Neural cell (in vitro differentiated cells): ENCODE results near the gene KATNBL1. TPM values are rescaled to one million over a fixed set of nuclear protein-coding genes. Genes with fewer than 3 reads are reported as not detected.

ENCODE experiments used
- H2AFZ ChIP-seq: fragments of 200-600, 300-800 bp; sonication (generic), shearing (Covaris generic); 2 replicates; pipeline ENCODE4 v1.6.0; 2014; ENCODE audit warnings: low read depth, mild to moderate bottlenecking, antibody characterized with exemption, low read length, moderate library complexity
- H3F3A ChIP-seq: fragments of 200-600 bp; shearing (Covaris generic); 2 replicates; pipeline ENCODE4 v1.6.1; 2016; ENCODE audit warnings: mild to moderate bottlenecking, moderate library complexity, mixed read lengths, antibody characterized with exemption, low read length; ENCODE audit not compliant: insufficient read depth, poor library complexity, severe bottlenecking
- H3K27ac ChIP-seq: fragments of 200-600, 300-800 bp; sonication (generic), shearing (Covaris generic); 2 replicates; pipeline ENCODE4 v1.5.1; 2014; ENCODE audit warnings: mild to moderate bottlenecking, low read length, moderate library complexity
- H3K27me3 ChIP-seq: fragments of 300-800, 200-600 bp; sonication (generic), shearing (Covaris generic); 2 replicates; pipeline ENCODE4 v1.6.0; 2014; ENCODE audit warnings: mild to moderate bottlenecking, low read depth, low read length, moderate library complexity; ENCODE audit not compliant: insufficient read depth
- H3K36me3 ChIP-seq: fragments of 300-800, 200-600 bp; sonication (generic), shearing (Covaris generic); 2 replicates; pipeline ENCODE4 v1.5.1; 2014; ENCODE audit warnings: mild to moderate bottlenecking, antibody characterized with exemption, low read length, moderate library complexity; ENCODE audit not compliant: insufficient read depth
- H3K4me2 ChIP-seq: fragments of 300-800, 200-600 bp; sonication (generic), shearing (Covaris generic); 2 replicates; pipeline ENCODE4 v1.6.0; 2014; ENCODE audit warnings: mild to moderate bottlenecking, low read length
- H3K4me3 ChIP-seq: fragments of 300-800, 200-600 bp; sonication (generic), shearing (Covaris generic); 2 replicates; pipeline ENCODE4 v1.5.1; 2014; ENCODE audit warnings: mild to moderate bottlenecking, low read length, moderate library complexity
- H3K79me2 ChIP-seq: fragments of 200-600 bp; shearing (Covaris generic); replicated peaks from 2 replicates; pipeline ENCODE4 v1.6.0; 2014; ENCODE audit warnings: mild to moderate bottlenecking, low read length, moderate library complexity; ENCODE audit not compliant: insufficient read depth
- H3K9ac ChIP-seq: fragments of 300-800, 200-600 bp; sonication (generic), shearing (Covaris generic); 2 replicates; pipeline ENCODE4 v1.6.1; 2016; ENCODE audit warnings: mild to moderate bottlenecking, low read length, mixed read lengths
- H3K9me2 ChIP-seq: fragments of 200-600 bp; shearing (Covaris generic); 2 replicates; pipeline ENCODE4 v1.6.1; 2016; ENCODE audit warnings: mild to moderate bottlenecking, low read length, mixed read lengths; ENCODE audit not compliant: insufficient read depth
- H3K9me3 ChIP-seq: fragments of 200-600, 300-800 bp; sonication (generic), shearing (Covaris generic); 2 replicates; pipeline ENCODE4 v1.6.1; 2016; ENCODE audit warnings: mild to moderate bottlenecking, mixed run types, low read length, moderate library complexity, mixed read lengths
- H4K20me1 ChIP-seq: fragments of 200-600 bp; shearing (Covaris generic); 2 replicates; pipeline ENCODE4 v1.6.1; 2016; ENCODE audit warnings: mild to moderate bottlenecking, mixed run types; ENCODE audit not compliant: insufficient read depth
- EP300 ChIP-seq: fragments of 450-650 bp; conservative IDR thresholded peaks from 2 replicates; pipeline ENCODE4 v1.6.1; 2014; ENCODE audit warnings: antibody characterized with exemption, mild to moderate bottlenecking, moderate library complexity; ENCODE audit not compliant: poor library complexity, severe bottlenecking
- EZH2 ChIP-seq: fragments of 200-600, 300-800 bp; shearing (Covaris generic), sonication (generic); IDR thresholded peaks from 2 replicates; pipeline ENCODE4 v1.6.1; 2014; ENCODE audit warnings: antibody characterized with exemption, low read length, borderline replicate concordance, mild to moderate bottlenecking; ENCODE audit not compliant: insufficient read depth, poor library complexity, severe bottlenecking
- MXI1 ChIP-seq: fragments of 450-650 bp; conservative IDR thresholded peaks from 2 replicates; pipeline ENCODE4 v1.6.1; 2014; ENCODE audit warnings: antibody characterized with exemption, mild to moderate bottlenecking; ENCODE audit not compliant: poor library complexity, severe bottlenecking
- POLR2AphosphoS5 ChIP-seq: IDR thresholded peaks from 2 replicates; pipeline ENCODE4 v1.6.1; 2012
- RAD21 ChIP-seq: fragments of 450-650 bp; conservative IDR thresholded peaks from 2 replicates; pipeline ENCODE4 v1.6.1; 2014; ENCODE audit warnings: antibody characterized with exemption, mild to moderate bottlenecking, moderate library complexity
- SMC3 ChIP-seq: fragments of 450-650 bp; conservative IDR thresholded peaks from 2 replicates; pipeline ENCODE4 v1.6.1; 2014; ENCODE audit warnings: antibody characterized with exemption, mild to moderate bottlenecking, moderate library complexity; ENCODE audit not compliant: poor library complexity
- TAF1 ChIP-seq: IDR thresholded peaks from 2 replicates; pipeline ENCODE4 v1.6.1; 2012; ENCODE audit warnings: low read depth
- polyA plus RNA-seq: library from polyadenylated mRNA; depleted of rRNA; stranded (reverse); fragments of >200 nt; gene quantifications from 2 replicates; pipeline ENCODE4 v1.2.3, GENCODE V29; 2014
- TF ChIP-seq, protein P1 (sequence below): fragments of 450-650 bp; IDR thresholded peaks from 2 replicates; pipeline ENCODE4 v1.5.1; 2014; ENCODE audit warnings: antibody characterized with exemption, mild to moderate bottlenecking, moderate library complexity; ENCODE audit not compliant: poor library complexity, severe bottlenecking
- TF ChIP-seq, protein P2 (sequence below): IDR thresholded peaks from 2 replicates; pipeline ENCODE4 v1.6.1; 2012; ENCODE audit warnings: borderline replicate concordance

The KATNBL1 gene
- polyA plus RNA-seq, 1 donor from 2014 or later, result 158 TPM

DNA sequence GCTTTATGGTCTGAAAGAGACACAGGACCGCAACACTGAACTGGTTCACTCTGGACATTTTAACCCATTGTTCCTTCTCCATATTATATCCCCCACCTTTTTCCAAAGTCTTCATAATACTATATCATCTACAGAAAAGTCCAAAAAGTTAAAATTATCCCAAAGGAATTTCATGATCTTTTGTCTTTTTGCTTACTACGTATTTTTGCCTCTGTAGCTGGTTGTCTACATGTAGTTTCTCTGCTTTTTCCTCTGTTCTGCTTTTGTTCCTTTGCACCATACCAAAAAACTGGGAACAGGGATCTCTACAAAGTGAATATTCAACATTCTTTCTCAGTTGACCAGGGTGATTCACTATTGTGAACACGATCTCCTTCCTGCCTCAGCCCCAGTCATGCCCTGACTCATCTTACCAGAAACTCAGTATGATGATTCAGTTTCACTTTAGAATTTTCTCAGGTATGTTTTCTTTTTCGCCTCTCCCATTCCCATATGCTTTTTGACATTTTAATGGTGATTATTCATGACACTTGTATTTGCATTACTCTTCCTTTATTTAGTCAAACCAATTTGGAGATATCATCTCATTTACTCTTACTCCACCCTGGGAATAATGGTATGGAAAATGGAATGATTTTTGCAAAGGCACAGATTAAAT, 29.4 kb upstream of the KATNBL1 start:
- H3F3A ChIP-seq, result no peaks in the 10 kb centered on the region
- no peak overlapping the region for H2AFZ ChIP-seq
- H3K4me2 ChIP-seq, result no peak overlapping the region
- TF ChIP-seq, protein P1, sequence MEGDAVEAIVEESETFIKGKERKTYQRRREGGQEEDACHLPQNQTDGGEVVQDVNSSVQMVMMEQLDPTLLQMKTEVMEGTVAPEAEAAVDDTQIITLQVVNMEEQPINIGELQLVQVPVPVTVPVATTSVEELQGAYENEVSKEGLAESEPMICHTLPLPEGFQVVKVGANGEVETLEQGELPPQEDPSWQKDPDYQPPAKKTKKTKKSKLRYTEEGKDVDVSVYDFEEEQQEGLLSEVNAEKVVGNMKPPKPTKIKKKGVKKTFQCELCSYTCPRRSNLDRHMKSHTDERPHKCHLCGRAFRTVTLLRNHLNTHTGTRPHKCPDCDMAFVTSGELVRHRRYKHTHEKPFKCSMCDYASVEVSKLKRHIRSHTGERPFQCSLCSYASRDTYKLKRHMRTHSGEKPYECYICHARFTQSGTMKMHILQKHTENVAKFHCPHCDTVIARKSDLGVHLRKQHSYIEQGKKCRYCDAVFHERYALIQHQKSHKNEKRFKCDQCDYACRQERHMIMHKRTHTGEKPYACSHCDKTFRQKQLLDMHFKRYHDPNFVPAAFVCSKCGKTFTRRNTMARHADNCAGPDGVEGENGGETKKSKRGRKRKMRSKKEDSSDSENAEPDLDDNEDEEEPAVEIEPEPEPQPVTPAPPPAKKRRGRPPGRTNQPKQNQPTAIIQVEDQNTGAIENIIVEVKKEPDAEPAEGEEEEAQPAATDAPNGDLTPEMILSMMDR, result no peak
- TF ChIP-seq RAD21 (no peak), POLR2AphosphoS5 (no peak), SMC3 (no peak), EP300 (no peak), EZH2 (no peak), MXI1 (no peak), TAF1 (no peak)
- TF ChIP-seq, protein P2, sequence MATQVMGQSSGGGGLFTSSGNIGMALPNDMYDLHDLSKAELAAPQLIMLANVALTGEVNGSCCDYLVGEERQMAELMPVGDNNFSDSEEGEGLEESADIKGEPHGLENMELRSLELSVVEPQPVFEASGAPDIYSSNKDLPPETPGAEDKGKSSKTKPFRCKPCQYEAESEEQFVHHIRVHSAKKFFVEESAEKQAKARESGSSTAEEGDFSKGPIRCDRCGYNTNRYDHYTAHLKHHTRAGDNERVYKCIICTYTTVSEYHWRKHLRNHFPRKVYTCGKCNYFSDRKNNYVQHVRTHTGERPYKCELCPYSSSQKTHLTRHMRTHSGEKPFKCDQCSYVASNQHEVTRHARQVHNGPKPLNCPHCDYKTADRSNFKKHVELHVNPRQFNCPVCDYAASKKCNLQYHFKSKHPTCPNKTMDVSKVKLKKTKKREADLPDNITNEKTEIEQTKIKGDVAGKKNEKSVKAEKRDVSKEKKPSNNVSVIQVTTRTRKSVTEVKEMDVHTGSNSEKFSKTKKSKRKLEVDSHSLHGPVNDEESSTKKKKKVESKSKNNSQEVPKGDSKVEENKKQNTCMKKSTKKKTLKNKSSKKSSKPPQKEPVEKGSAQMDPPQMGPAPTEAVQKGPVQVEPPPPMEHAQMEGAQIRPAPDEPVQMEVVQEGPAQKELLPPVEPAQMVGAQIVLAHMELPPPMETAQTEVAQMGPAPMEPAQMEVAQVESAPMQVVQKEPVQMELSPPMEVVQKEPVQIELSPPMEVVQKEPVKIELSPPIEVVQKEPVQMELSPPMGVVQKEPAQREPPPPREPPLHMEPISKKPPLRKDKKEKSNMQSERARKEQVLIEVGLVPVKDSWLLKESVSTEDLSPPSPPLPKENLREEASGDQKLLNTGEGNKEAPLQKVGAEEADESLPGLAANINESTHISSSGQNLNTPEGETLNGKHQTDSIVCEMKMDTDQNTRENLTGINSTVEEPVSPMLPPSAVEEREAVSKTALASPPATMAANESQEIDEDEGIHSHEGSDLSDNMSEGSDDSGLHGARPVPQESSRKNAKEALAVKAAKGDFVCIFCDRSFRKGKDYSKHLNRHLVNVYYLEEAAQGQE, result no peak
- H3K27me3 ChIP-seq, result no peaks in the 10 kb centered on the region
- no peaks in the 10 kb centered on the region for H3K9me3 ChIP-seq
- no peak overlapping the region for H3K4me3 ChIP-seq
- no peak overlapping the region for H3K9ac ChIP-seq
- H3K9me2 ChIP-seq, result no peaks in the 10 kb centered on the region
- no peak overlapping the region for H3K27ac ChIP-seq
- peaks cover 5% of the 10 kb centered on the region for H3K36me3 ChIP-seq
- no peaks in the 10 kb centered on the region for H3K79me2 ChIP-seq
- H4K20me1 ChIP-seq, result no peaks in the 10 kb centered on the region

- H3K79me2 ChIP-seq, result no peaks in the 10 kb centered on the region
- no peaks in the 10 kb centered on the region for H3K9me2 ChIP-seq
- H3K9me3 ChIP-seq, result no peaks in the 10 kb centered on the region
- H3K27me3 ChIP-seq, result no peaks in the 10 kb centered on the region
- TF ChIP-seq, protein P1, result no peak
- TF ChIP-seq, protein P2, result no peak
- no peak for TF ChIP-seq EP300
- no peak for TF ChIP-seq POLR2AphosphoS5
- TF ChIP-seq EZH2, result no peak
- no peak for TF ChIP-seq TAF1
- no peak for TF ChIP-seq RAD21
- no peak for TF ChIP-seq SMC3
- no peak for TF ChIP-seq MXI1
- H3K27ac ChIP-seq, result no peak overlapping the region
- no peak overlapping the region for H3K4me2 ChIP-seq
- H4K20me1 ChIP-seq, result no peaks in the 10 kb centered on the region
- peaks cover 5% of the 10 kb centered on the region for H3K36me3 ChIP-seq
- H3K9ac ChIP-seq, result no peak overlapping the region
- H2AFZ ChIP-seq, result no peak overlapping the region
- H3K4me3 ChIP-seq, result no peak overlapping the region
- H3F3A ChIP-seq, result no peaks in the 10 kb centered on the region
Observed at GRCh38 chr15:34233614-34234013, 23.7 kb upstream of the KATNBL1 start.
